GM20431 (cell line): ENCODE data around the gene ABCA4.

Source experiments
- in situ Hi-C: fragments of 300-500 bp; cut with MseI, MboI; formaldehyde crosslinking; loops from one replicate; pipeline ENCODE4 v1.15.0; 2020; ENCODE audit warnings: low sequenced_read_pairs; ENCODE audit not compliant: unreplicated experiment

ABCA4 gene

DNA sequence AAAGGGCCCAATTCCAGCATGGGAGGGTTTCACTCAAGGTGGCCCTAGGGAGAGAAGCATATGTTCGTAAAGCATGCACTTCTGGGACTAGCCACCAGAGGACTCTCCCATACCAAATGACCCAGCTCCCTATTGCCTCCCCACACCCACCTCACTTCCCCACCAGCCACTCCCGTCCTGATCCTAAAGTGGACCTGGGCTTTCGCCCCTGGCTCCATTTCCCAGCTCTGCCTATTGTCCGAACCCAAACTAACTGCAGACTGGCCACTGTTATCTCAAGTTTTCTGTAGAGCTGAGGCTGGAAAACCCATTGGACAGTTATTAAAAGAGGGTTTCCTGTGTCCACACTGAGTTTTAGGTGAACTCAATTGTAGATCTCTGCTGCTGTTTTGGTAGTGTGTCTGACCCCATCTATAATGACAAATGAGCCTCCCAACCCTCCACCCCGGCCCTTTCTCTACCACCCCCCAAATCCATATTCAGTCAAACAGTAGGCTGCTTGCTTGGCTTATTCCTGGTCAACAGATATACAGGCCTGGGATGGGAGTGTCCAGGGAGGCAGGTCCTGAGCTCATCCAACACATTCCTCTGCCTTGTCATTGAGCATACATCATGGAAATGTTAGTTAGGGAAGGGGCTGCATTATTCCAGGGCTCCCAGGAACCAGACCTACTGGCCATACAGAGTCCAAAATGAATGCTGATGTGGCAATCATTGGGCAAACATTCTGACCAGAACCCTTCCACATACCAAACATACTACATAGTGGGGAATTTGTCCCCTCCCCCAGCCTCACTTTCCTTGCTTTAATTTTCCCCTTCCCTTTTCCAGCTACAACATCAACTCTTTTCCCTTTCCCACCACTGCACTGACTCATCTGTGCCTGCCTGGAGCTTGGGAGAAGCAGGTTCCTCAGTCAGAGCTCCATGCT lies 59.2 kb downstream of the ABCA4 start:
- in situ Hi-C loops = loop anchor here (10.0 to 25.0 kb wide), 2 partner anchors 263 to 751 kb away; partner anchors contain the start of gene SLC44A3

DNA sequence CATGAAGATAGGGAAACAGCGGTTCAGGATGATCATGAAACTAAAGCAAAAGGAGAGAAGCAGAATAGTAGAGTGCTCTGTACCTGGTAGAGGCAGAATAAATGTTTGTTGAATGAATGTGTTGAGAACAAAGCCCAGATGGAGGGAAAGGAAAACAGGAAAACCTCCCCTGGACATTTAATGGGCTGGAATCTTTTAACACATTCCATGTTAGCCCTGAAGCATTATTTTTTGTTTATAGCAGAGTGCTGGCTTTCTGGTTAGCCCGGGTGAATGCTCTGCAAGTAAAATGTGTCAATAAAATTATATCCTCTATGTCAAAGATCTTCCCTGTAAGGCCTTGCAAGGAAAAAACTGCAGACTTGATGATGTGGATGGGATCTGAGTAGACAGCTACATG lies 60.2 kb downstream of the ABCA4 start:
- in situ Hi-C loops = loop anchor here (10.0 to 25.0 kb wide), 2 partner anchors 264 to 752 kb away; partner anchors contain the start of gene SLC44A3

DNA sequence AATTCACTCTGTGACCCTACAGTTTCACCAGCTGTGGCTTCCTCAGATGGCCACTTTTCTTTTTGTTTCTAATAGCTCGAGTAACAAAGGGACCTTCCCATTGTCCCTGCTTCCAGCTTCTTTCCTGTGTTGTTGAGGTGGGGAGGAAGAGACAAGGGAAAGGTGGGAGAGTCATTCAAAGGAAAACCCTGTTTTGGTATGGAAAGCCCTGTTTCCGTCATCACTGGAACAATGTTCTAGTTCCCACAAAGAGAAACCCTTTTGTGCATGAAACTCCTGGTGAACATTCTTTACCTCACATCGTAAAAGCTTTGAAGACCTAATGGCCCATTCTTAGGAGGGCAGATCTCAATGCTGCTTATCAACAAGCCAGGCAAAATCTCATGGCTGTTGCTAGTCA lies 62.2 kb downstream of the ABCA4 start:
- in situ Hi-C loops = loop anchor here (25.0 kb wide), 1 partner anchor 754 kb away; the partner anchor contains the start of gene SLC44A3

DNA sequence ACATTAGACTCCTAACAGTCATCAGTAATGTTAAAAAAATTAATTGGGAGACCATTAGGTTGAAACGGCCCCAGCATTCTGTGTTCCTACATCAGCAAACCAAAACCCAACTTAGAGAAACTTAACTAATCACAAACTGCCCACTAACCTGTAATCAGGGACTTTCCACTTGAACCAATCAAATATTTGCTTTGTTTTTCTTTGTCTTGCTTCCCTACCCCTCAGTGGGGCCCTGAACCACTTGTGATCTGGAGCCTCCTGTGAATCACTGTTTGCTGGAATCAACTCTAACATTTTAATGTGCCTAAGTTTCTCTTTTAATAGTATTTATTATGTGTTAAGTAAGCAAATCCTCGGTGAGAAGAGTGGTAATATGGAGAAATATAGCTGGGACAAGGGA lies 64.0 kb downstream of the ABCA4 start:
- in situ Hi-C loops = loop anchor here (25.0 kb wide), 1 partner anchor 755 kb away; the partner anchor contains the start of gene SLC44A3

DNA sequence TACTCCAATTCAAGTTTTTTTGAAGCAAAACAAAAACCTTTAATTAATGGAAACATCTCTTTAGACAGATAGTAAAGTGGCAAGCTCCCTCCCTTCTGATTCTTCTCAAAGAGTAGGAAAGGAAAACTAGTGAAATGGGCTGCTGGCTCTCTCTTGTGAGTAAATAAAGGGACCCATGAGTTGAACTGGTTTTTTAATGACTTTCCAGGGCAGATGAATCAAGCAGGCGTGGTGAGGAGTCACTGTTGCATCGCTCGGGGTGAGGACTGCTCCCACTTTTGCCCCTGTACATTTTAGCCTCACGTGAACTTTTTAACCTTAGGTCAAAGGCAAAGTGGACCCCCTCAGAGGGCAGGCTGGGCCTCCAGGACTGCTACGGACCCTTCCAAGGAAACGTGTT lies 64.8 kb downstream of the ABCA4 start:
- in situ Hi-C loops = loop anchor here (25.0 kb wide), 1 partner anchor 756 kb away; the partner anchor contains the start of gene SLC44A3

DNA sequence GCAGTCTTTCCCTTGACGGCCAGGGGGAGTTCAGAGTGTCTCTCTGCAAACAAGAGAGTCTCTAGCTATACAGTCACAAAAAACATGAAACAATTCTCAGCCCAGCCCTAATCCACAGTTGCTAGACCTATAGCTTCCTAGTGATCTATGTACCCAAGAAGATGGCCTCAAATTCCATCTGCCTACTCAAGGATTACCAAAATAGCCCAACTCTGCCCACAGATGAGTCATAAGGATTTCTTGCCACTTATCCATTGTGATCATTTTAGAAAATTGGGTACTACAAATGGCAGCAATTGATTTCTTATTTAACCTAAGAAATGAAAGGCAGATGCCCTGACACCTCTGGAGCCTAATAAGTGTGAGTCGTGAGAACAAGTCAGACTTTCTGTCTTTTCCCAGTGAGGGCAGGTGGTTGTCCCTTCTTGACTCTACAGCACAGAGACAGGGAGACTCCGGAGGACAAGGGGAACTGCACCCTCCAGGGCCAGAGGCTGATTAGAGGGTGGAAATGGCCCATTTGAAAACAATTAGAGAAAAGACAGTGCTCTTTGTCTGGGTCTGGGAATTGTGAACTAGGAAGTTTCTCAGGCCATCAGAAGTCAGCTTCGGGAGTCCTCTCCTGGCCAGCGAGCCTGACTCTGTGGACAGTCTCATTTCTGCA lies 65.4 kb downstream of the ABCA4 start:
- in situ Hi-C loops = loop anchor here (25.0 kb wide), 1 partner anchor 757 kb away; the partner anchor contains the start of gene SLC44A3

DNA sequence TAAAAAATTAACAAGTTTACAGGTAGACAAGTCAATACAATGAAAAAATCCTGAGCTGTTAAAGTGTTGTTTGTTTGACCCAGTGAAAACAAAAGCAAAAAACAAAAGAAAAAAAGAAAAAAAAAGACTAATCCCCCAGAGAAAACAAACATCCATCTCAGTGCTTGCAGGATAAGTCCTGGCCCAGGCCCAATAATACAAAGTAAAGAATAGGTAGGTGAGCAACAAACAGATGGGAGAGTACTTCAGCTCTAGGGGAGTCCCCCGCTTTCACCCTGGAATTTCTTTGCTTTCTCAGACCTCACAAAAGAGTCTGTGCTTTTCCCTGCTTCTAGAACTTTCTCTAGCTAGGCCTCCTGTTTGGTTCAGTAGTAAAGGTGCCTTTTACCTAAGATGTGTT lies 70.3 kb downstream of the ABCA4 start:
- in situ Hi-C loops = loop anchor here (25.0 kb wide), 1 partner anchor 762 kb away; the partner anchor contains the start of gene SLC44A3

DNA sequence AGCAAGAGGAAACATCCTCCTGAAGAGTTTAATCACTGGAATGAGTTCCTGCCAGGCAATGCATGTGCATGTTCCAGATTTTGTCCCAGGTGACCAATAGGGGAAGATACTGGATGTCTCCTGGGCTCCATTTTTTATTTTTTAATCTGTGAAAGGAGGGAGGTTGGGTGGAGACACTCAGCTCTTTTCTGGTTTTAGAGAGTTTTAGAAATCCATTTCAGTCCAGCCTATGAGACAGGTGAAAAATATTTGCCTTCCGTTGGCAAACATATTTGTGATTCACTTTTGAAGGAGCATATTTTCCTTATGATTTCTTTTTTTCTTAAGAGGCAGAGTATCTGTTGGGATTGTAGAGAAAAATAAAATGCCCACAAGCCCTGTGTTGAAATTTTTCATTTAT lies 70.7 kb downstream of the ABCA4 start:
- in situ Hi-C loops = loop anchor here (25.0 kb wide), 1 partner anchor 762 kb away; the partner anchor contains the start of gene SLC44A3

DNA sequence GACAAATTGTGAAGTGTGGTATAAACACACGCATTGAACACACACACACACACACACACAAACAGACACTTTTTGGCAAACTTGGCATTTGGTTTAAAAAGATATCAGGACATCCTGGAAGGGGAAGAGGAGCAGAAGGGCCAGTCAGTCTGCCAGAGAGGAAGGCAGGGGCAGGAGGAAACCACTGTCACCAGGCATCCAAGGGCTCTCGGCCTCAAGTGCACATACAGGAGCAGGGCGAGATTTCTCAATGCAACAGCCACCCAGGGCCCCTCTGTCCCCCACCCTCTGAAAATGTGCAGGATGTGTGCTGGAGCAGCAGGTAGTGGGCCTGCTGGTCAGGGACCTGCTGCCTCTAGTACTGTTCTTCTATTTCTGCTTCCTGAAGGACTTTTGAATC lies 71.2 kb downstream of the ABCA4 start:
- in situ Hi-C loops = loop anchor here (25.0 kb wide), 2 partner anchors 413 to 763 kb away; partner anchors contain the start of gene SLC44A3

DNA sequence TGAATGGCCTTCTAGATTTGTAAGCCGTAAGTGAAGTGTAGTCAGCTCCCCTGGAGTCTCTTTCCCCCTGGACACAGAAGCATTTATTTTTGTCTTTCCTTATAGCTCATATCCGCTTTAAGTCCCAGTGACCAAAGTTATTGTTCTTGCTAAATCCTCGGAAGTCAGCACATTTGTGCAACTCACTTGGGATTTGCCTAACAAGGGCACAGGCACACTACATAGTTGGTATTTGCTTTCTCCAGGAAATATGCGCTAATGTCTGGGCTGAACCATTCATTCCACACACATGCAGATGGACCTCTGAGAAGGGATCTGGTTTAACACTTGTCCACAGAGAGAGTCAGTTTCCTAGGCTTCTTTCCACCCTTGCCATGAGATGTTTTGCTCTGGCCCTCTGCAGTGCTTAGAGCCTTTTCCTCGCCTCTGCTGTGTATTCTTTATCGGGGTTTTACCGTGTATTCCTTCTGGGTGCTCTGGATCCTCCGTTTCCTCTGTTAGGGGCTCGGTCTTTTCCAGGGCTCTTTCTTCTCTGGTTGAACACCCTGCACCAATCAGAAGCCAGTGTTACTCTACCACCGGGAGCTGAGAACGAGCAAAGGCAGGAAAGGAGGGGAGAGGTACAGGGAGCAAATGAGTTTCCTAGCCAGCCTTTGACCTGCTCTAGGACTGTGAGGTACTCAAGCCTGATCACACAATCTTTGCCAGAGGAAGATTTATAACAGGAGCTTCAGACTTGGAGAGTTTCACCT lies 72.4 kb downstream of the ABCA4 start:
- in situ Hi-C loops = loop anchor here (25.0 kb wide), 1 partner anchor 414 kb away; no protein-coding TSS in a partner anchor

DNA sequence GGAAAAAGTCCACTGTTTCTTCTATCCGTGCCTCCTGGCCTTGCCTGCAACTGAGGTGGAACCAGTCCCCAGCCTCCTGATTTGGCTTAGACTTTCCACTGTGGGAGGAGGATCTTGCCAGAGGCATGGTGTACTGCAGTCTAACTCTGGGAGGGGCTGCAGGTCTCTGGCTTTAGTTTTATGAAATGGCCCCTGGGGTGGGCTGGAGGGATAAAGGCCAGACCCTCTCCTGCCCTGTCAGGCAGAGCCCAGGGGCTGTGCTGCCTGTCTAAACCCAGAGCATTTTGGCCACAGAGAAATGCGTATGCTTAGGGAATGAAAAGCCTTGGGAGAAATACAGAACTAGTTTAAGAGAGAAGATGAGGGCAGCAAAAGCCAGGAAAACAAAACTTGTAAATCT lies 73.0 kb downstream of the ABCA4 start:
- in situ Hi-C loops = loop anchor here (25.0 kb wide), 1 partner anchor 414 kb away; no protein-coding TSS in a partner anchor

DNA sequence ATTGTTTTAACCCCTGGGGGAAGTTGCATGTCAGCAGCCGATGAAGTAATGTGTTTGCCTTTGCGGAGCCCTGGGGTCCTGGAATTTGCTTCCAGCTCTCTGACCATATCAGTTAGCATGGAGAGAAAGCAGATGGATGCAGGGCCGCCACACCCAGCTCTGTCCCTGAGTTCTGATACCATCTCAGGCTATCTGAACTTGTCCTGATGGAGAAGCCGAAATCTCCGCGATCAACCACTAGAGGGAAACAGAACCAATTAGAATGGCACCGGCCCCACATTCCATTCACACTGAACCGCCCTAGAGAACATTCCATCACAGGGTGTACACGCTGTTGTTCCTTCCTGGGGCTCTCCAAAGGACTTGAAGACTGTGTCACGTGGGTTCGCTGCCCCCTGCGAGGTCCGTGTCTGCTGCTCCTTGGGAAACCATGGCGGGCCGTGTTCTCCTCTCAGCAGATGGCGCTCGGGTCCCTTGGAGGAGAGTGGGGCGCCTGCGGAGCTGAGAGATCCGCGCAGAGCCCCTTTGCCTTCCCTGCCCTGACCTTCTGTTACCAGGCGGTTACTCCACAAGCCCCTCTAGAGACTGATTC lies 75.4 kb downstream of the ABCA4 start:
- in situ Hi-C loops = loop anchor here (25.0 kb wide), 1 partner anchor 417 kb away; no protein-coding TSS in a partner anchor

DNA sequence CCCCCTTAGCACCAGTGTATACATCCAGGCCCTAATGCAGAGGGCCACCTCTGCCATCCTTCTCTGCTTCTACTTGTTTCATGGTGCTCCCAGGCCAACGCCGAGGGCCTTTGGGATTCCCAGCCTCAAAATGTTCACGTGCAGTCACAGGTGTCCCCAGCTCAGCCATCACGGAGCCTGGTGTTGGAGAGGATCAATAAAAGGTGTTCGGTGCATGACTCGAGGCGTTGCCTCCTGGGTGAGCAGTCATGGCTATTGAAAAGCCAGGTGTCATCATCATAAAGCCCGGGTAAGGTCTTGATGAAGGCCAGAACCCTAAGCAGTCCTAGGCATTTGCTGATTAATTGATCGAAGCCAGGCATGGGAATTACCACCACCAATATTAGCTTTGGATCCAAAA lies 76.1 kb downstream of the ABCA4 start:
- in situ Hi-C loops = loop anchor here (25.0 kb wide), 1 partner anchor 417 kb away; no protein-coding TSS in a partner anchor

DNA sequence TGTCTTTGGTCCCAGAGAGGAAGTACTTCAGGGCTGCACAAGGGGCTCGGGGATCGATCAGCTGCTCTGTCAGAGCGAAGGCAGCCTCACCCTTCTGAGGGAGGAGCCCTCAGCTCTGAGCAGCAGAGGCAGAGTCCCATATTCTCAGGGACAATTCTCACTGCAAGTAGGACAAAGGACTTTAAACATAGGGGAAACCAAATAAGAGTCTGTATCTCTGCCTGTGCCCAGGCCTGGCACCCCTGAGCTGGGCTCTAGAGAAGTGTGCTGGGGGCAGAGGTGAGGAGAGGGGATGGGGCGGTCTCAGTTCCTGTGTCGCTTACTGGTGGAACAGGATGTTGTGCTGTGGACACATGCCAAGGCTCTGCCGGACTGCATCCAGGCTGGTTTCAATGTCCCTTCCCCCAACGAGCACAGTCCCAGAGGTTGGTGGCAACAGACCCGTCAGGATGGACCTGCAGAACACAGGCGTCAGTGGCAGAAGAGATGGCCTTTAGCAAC lies 76.6 kb downstream of the ABCA4 start:
- in situ Hi-C loops = loop anchor here (25.0 kb wide), 1 partner anchor 418 kb away; no protein-coding TSS in a partner anchor

DNA sequence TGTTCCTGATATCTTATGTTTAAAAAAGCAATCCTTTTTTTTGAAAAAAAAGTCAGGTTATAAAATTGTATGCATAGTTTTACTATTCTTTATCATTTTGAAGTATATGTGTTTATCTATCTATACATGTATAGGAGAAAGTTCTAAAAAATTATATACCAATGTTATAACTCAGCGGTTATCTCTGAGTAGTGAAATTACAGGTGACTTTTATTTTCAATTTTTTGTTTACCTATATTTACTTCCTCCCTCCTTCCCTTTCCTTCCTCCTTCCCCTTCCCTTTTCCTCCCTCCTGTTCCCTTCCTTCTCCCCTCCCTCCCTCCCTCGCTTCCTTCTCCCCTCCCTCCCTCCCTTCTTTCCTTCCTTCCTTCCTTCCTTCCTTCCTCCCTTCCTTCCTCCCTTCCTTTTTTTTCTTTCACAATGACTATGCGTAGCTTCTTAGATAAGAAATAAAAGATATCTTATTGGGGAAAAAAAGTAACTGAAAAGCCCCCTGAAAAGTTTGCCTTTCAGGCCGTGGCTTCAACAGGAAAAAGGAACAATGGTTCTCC lies 77.1 kb downstream of the ABCA4 start:
- in situ Hi-C loops = loop anchor here (25.0 kb wide), 1 partner anchor 418 kb away; no protein-coding TSS in a partner anchor

DNA sequence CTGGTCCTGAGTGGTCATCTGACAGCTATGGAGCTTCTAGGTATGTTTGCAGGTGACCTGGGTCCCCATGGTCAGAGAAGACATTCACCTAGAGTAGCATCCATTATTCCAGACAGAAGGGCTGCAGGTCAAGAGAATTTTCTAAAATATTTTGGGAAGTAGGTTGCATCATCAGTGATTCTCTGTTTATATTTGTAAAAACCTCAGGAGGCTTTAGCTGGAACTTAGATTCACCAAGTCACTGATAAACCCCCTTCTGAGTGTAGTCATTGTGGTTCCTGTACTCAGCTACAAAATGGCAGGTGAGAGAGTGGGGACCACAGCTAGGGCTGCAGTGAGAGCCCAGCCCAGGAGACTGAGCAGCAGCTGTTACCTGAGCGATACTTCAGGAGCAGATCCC lies 78.6 kb downstream of the ABCA4 start:
- in situ Hi-C loops = loop anchor here (25.0 kb wide), 1 partner anchor 420 kb away; no protein-coding TSS in a partner anchor

DNA sequence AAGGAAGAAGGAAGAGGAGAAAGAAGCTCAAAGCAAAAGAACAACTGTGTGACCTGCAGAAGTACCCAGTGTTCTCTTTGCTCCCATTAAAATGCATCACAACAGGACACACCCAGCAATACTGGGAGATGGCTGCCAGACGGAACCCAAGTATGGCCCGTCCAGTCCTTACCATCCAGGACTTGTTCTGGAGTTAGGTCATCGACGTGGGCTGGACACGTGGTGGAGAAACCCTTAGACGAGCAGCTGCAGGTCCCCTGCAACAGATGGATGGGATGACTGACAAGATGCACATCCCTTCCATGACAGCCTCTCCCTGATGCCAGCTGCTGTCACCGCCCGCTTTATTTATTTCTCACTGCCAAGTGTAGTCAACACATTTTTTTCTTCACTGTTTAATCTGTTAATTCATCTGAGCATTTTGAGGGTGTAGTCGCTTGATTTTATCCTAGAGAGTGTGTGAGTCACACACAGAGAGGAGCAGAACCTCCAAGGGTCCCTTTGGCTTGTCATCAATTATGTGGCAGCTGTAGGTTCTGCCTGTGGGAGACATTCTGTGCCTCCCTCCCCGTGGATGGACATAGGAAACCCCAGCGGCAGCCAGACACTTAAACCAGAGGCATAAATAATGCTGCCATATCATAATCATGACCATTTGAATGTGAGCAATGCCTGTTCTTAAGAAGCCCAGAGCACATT lies 80.9 kb downstream of the ABCA4 start:
- in situ Hi-C loops = loop anchor here (25.0 kb wide), 1 partner anchor 422 kb away; no protein-coding TSS in a partner anchor

DNA sequence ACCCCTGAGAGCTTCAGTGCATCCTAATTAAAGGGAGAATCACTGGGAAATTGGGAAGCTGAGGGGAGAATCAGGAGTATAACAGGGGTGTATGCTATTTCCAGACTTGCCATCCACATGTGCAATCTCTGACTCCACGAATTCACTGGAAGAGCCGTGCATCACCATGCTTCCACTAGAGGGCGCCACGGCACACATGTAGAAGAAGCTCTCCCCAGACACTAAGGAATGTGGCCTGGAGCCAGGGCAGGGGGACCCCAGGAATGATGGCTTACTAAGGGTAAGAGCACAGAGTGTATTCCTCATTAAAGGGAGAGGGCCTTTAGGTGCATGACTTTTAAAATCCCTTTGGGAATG lies 81.5 kb downstream of the ABCA4 start:
- in situ Hi-C loops = loop anchor here (25.0 kb wide), 1 partner anchor 423 kb away; no protein-coding TSS in a partner anchor
